IMR-90 (cell line): ENCODE data around the gene CALML4. TPM values are rescaled to one million over a fixed set of nuclear protein-coding genes. Genes with fewer than 3 reads are reported as not detected.
"Not testable (repeated sequence)": the region's sequence is repeated elsewhere in the genome, so short reads cannot be mapped to it uniquely, and the experiment has no call there.

ENCODE experiments used
- ATAC-seq: fragments of 200-7000 bp; cut with Tn5 transposase; 2 replicates; pipeline ENCODE4 v1.9.1; 2020; ENCODE audit warnings: low read depth, mild to moderate bottlenecking, moderate library complexity
- BruUV-seq: library from RNA; stranded (reverse); fragments of 400-500 nt; replicated peaks from 2 replicates; lab custom pipeline; 2021; lab: Mats Ljungman, UMichigan
- CTCF ChIA-PET: fragments of 300-600 bp; formaldehyde crosslinking; extraction: SDS; loops from one replicate; lab custom pipeline; 2021; ENCODE audit warnings: antibody characterized with exemption; lab: Yijun Ruan, JAX
- POLR2A ChIA-PET: fragments of 300-600 bp; sonication (Branson Sonifier 250); formaldehyde crosslinking; loops from one replicate; lab custom pipeline; 2022; ENCODE audit warnings: antibody characterized with exemption; ENCODE audit not compliant: unreplicated experiment; lab: Charles Lee
- DNase-seq: peaks from one replicate; pipeline ENCODE4 v3.0.0; 2013
- H2AFZ ChIP-seq: replicated peaks from 2 replicates; pipeline ENCODE3; 2013; ENCODE audit warnings: low read length, mild to moderate bottlenecking; ENCODE audit not compliant: poor library complexity
- H2AK5ac ChIP-seq: 2 replicates; pipeline ENCODE4 v1.6.1; 2013; ENCODE audit warnings: low read depth, low read length, inconsistent platforms
- H2AK9ac ChIP-seq: replicated peaks from 2 replicates; pipeline ENCODE3; 2013; ENCODE audit warnings: mild to moderate bottlenecking, low read depth, low read length, moderate library complexity; ENCODE audit not compliant: poor library complexity
- H2BK120ac ChIP-seq: 2 replicates; pipeline ENCODE4 v1.6.1; 2013; ENCODE audit warnings: low read depth, low read length, inconsistent platforms
- H2BK15ac ChIP-seq: 3 replicates; pipeline ENCODE4 v1.6.1; 2013; ENCODE audit warnings: low read depth, low read length, inconsistent platforms
- H2BK20ac ChIP-seq: 2 replicates; pipeline ENCODE4 v1.6.1; 2013; ENCODE audit warnings: low read depth, mild to moderate bottlenecking, inconsistent platforms, low read length, moderate library complexity
- H2BK5ac ChIP-seq: 2 replicates; pipeline ENCODE4 v1.6.1; 2013; ENCODE audit warnings: mild to moderate bottlenecking, low read depth, low read length, inconsistent platforms; ENCODE audit not compliant: poor library complexity, severe bottlenecking
- H3K14ac ChIP-seq: replicated peaks from 2 replicates; pipeline ENCODE4 v1.6.1; 2013; ENCODE audit warnings: low read depth, low read length, inconsistent platforms
- H3K18ac ChIP-seq: 2 replicates; pipeline ENCODE4 v1.6.1; 2013; ENCODE audit warnings: low read depth, low read length, control low read depth
- H3K23ac ChIP-seq: 2 replicates; pipeline ENCODE4 v1.6.1; 2013; ENCODE audit warnings: low read depth, low read length, inconsistent platforms
- H3K27ac ChIP-seq: 2 replicates; pipeline ENCODE4 v1.5.1; 2013; ENCODE audit warnings: mild to moderate bottlenecking, control low read depth, low read length; ENCODE audit not compliant: insufficient read depth
- H3K27me3 ChIP-seq: 2 replicates; pipeline ENCODE4 v1.6.1; 2013; ENCODE audit warnings: low read length; ENCODE audit not compliant: control insufficient read depth, insufficient read depth
- H3K36me3 ChIP-seq: 2 replicates; pipeline ENCODE4 v1.6.1; 2013; ENCODE audit warnings: low read length, mixed read lengths; ENCODE audit not compliant: control insufficient read depth, insufficient read depth
- H3K4ac ChIP-seq: 2 replicates; pipeline ENCODE4 v1.6.1; 2013; ENCODE audit warnings: low read depth, low read length, inconsistent platforms
- H3K4me1 ChIP-seq: 2 replicates; pipeline ENCODE4 v1.6.1; 2013; ENCODE audit warnings: low read length, mixed read lengths; ENCODE audit not compliant: control insufficient read depth, insufficient read depth
- H3K4me2 ChIP-seq: 2 replicates; pipeline ENCODE4 v1.6.1; 2013; ENCODE audit warnings: low read depth, mild to moderate bottlenecking, control low read depth, low read length, moderate library complexity
- H3K4me3 ChIP-seq: 2 replicates; pipeline ENCODE4 v1.5.1; 2013; ENCODE audit warnings: low read depth, mild to moderate bottlenecking, control low read depth, low read length, moderate library complexity; ENCODE audit not compliant: insufficient read depth
- H3K56ac ChIP-seq: 2 replicates; pipeline ENCODE4 v1.6.1; 2013; ENCODE audit warnings: low read length, inconsistent platforms; ENCODE audit not compliant: insufficient read depth; ENCODE audit errors: extremely low read depth
- H3K79me1 ChIP-seq, 2 experiments: 2 replicates each; pipeline ENCODE4 v1.6.1; 2013; ENCODE audit warnings: low read length in 2 of 2, inconsistent platforms in 1 of 2, low read depth in 1 of 2
- H3K9ac ChIP-seq: 2 replicates; pipeline ENCODE4 v1.6.1; 2013; ENCODE audit warnings: low read depth, low read length, control low read depth
- H3K9me1 ChIP-seq: 2 replicates; pipeline ENCODE4 v1.6.1; 2013; ENCODE audit warnings: low read length, inconsistent platforms; ENCODE audit not compliant: insufficient read depth
- H3K9me3 ChIP-seq: 2 replicates; pipeline ENCODE4 v1.6.1; 2013; ENCODE audit warnings: low read length; ENCODE audit not compliant: control insufficient read depth, insufficient read depth
- H4K20me1 ChIP-seq: 2 replicates; pipeline ENCODE4 v1.6.1; 2013; ENCODE audit warnings: low read length, inconsistent platforms; ENCODE audit not compliant: insufficient read depth
- H4K5ac ChIP-seq: 2 replicates; pipeline ENCODE4 v1.6.1; 2013; ENCODE audit warnings: mild to moderate bottlenecking, low read depth, low read length, control low read depth
- H4K8ac ChIP-seq, 2 experiments: 2 replicates each; pipeline ENCODE4 v1.6.1; 2013; ENCODE audit warnings: low read depth in 2 of 2, low read length in 2 of 2, control low read depth in 1 of 2, inconsistent platforms in 1 of 2
- H4K91ac ChIP-seq: 2 replicates; pipeline ENCODE4 v1.6.1; 2013; ENCODE audit warnings: low read depth, low read length, inconsistent platforms; ENCODE audit not compliant: insufficient read depth
- WGBS, 2 experiments: methylation state at CpG; one replicate each; pipeline versions ENCODE4 v1.1.5 to v1.1.7; 2013; ENCODE audit warnings: missing lambda C conversion rate in 2 of 2; ENCODE audit not compliant: insufficient read length in 1 of 2; ENCODE audit errors: extremely low coverage in 2 of 2; 5-methylcytosine and 5-hydroxymethylcytosine counted together
- dilution Hi-C: fragments of 300-500 bp; cut with HindIII; formaldehyde crosslinking; loops from one replicate; pipeline ENCODE4 v1.14.3; 2018; ENCODE audit warnings: low sequenced_read_pairs; ENCODE audit not compliant: unreplicated experiment
- in situ Hi-C: fragments of 300-500 bp; cut with MboI; formaldehyde crosslinking; loops from 3 replicates; pipeline ENCODE4 v1.14.3; 2019; ENCODE audit warnings: low sequenced_read_pairs, inconsistent platforms, mixed read lengths
- intact Hi-C: fragments of 100-400 bp; cut with micrococcal nuclease; formaldehyde crosslinking; loops from 2 replicates; pipeline ENCODE4 v1.10.0; 2022
- polyA plus RNA-seq, 3 experiments: library from polyadenylated mRNA; depleted of rRNA; stranded (reverse); fragments of >200 nt; gene quantifications; 2 replicates each; pipeline ENCODE4 v1.2.3, GENCODE V29; 2012; ENCODE audit warnings: low replicate concordance in 1 of 3
- total RNA-seq: library from RNA; depleted of rRNA; stranded (reverse); fragments of >200 nt; gene quantifications from 2 replicates; pipeline ENCODE4 v1.2.3, GENCODE V29; 2012

The CALML4 gene
- total and polyA plus RNA-seq, 2 of the 4 experiments (the other 2 are of a cell fraction) = 0.36 to 1.3 TPM

DNA sequence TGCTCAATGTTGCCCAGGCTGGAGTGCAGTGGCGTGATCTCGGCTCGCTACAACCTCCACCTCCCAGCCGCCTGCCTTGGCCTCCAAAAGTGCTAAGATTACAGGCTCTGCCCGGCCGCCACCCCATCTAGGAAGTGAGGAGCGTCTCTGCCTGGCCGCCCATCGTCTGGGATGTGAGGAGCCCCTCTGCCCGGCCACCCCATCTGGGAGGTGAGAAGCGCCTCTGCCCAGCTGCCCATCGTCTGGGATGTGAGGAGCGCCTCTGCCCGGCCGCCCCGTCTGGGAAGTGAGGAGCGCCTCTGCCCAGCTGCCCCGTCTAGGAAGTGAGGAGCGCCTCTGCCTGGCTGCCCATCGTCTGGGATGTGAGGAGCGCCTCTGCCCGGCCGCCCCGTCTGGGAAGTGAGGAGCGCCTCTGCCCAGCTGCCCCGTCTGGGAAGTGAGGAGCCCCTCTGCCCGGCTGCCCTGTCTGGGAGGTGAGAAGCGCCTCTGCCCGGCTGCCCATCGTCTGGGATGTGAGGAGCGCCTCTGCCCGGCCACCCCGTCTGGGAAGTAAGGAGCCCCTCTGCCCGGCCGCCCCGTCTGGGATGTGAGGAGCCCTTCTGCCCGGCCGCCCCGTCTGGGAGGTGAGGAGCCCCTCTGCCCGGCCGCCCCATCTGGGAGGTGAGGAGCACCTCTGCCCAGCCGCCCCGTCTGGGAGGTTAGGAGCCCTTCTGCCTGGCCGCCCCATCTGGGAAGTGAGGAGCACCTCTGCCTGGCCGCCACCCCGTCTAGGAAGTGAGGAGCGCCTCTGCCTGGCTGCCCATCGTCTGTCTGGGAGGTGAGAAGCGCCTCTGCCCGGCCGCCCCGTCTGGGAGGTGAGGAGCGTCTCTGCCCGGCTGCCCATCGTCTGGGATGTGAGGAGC lies 16.6 kb upstream of the CALML4 start:
- H3K9me3 ChIP-seq, in situ Hi-C loops, H2BK20ac ChIP-seq, BruUV-seq, CTCF ChIA-PET, H2BK120ac ChIP-seq, H3K4ac ChIP-seq, H3K27me3 ChIP-seq, H2AK9ac ChIP-seq, H2BK15ac ChIP-seq, H3K23ac ChIP-seq, POLR2A ChIA-PET, dilution Hi-C loops, ATAC-seq, H3K18ac ChIP-seq, H4K8ac ChIP-seq, H3K36me3 ChIP-seq, H2BK5ac ChIP-seq, DNase-seq, H3K4me3 ChIP-seq, H3K14ac ChIP-seq, H3K56ac ChIP-seq, H4K91ac ChIP-seq, H3K4me1 ChIP-seq, H2AFZ ChIP-seq, H3K27ac ChIP-seq, H2AK5ac ChIP-seq, H4K5ac ChIP-seq, H3K4me2 ChIP-seq, intact Hi-C loops, H3K9ac ChIP-seq: not testable (repeated sequence)
- peaks cover 19% of the 10 kb centered on the region; the same call in 1 of the 2 replicates for H3K9me1 ChIP-seq
- peaks cover 20% of the 10 kb centered on the region for H4K20me1 ChIP-seq
- H3K79me1 ChIP-seq = peaks cover 39 to 70% of the 10 kb centered on the region in 2 experiments
- WGBS, 2 experiments = 82% methylated on average over 11 of the region's 55 CpGs; no CpG with 5 or more reads in 1 of the 2 experiments
